ENCODE results near the gene BUD31.
A peak's percentile ranks its signal among the peaks of the same experiment; 100 is the strongest.

The BUD31 gene

DNA sequence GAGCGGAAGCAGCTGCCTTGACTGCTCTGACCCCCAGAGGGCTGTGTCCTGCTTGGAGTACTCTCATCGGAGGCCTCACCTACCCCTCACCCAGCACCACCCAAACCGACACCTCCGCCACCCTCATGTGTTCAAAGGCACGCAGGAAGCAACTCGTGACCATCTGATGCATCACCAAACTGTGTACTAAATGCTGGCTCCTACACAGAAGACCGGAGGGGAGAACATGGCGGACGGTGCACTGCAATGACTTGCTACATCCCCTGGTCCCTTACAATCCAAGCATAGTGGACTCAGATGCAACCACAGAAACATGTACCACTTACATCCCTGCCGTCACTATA is 3.8 kb upstream of the BUD31 start:
- CTCF ChIA-PET = interaction anchor here (0.8 to 1.5 kb wide), 2 partner anchors 11 to 40 kb away, joined by 3 to 4 read pairs; no protein-coding TSS in a partner anchor
- no peak for DNase-seq
- H3K4me1 ChIP-seq (ENCODE audit: control extremely low read depth in 1 of 4, control insufficient read depth in 4 of 4, insufficient read depth in 4 of 4, low read length in 3 of 4) = peaks cover 17 to 29% (median 27%) of the 10 kb centered on the region in 4 experiments
- H3K27ac ChIP-seq (ENCODE audit: insufficient read depth in 1 of 2, low read depth in 1 of 2, low read length in 2 of 2, poor library complexity in 1 of 2, severe bottlenecking in 2 of 2) = no peak overlapping the region
- no peaks in the 10 kb centered on the region for H3K27me3 ChIP-seq (replicated peaks in 2 of 5; ENCODE audit: control insufficient read depth in 4 of 5, insufficient read depth in 5 of 5, low read length in 4 of 5)
- 100% methylated on average over 8 of the region's 10 CpGs for WGBS (ENCODE audit: insufficient coverage)
- H3K9me3 ChIP-seq (ENCODE audit: control extremely low read depth in 1 of 5, control insufficient read depth in 4 of 5, insufficient read depth in 2 of 5, low read depth in 1 of 5, low read length in 4 of 5) = no peaks in the 10 kb centered on the region
- POLR2A ChIA-PET = no interaction called here
- no peak overlapping the region for H3K4me3 ChIP-seq (ENCODE audit: control insufficient read depth in 1 of 7, extremely low read depth in 1 of 7, insufficient read depth in 4 of 7, low read depth in 2 of 7, low read length in 6 of 7)
- H3K36me3 ChIP-seq (ENCODE audit: control insufficient read depth in 4 of 4, insufficient read depth in 4 of 4, low read length in 3 of 4) = peaks cover 11 to 43% (median 29%) of the 10 kb centered on the region in 4 experiments

DNA sequence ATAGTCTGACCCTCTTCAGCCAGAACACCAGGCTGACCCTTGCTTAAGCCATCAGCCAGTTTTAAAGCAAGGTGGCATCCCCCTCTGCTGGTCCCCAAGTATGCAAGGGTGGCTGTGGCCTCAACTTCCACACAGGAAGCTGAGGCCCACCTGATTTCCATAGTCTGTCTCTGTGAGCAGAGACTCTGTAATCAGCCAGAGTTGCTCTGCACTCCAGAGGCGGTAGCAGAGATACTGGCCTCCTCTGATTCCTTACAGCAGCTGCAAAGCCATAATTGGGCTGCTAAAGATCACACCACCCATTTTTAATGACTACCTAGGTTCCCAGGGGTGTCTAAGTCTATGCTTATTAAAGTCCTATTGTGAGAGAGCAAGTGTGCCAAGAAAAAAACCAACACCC is 2.2 kb upstream of the BUD31 start:
- WGBS (ENCODE audit: insufficient coverage) = no CpG with 5 or more reads among the region's 1 CpG
- Histone ChIP-seq H3K4me3 (ENCODE audit: control insufficient read depth in 1 of 7, extremely low read depth in 1 of 7, insufficient read depth in 4 of 7, low read depth in 2 of 7, low read length in 6 of 7) (peak overlapping the region in 3 of 7 experiments; percentile 4 to 82 (median 6)), H3K9me3 (ENCODE audit: control extremely low read depth in 1 of 5, control insufficient read depth in 4 of 5, insufficient read depth in 2 of 5, low read depth in 1 of 5, low read length in 4 of 5) (no peaks in the 10 kb centered on the region), H3K27ac (ENCODE audit: insufficient read depth in 1 of 2, low read depth in 1 of 2, low read length in 2 of 2, poor library complexity in 1 of 2, severe bottlenecking in 2 of 2) (peak overlapping the region in 1 of 2 experiments; percentile 99), H3K4me1 (ENCODE audit: control extremely low read depth in 1 of 4, control insufficient read depth in 4 of 4, insufficient read depth in 4 of 4, low read length in 3 of 4) (peaks cover 22 to 33% (median 32%) of the 10 kb centered on the region in 4 experiments), H3K36me3 (ENCODE audit: control insufficient read depth in 4 of 4, insufficient read depth in 4 of 4, low read length in 3 of 4) (peaks cover 8 to 40% (median 24%) of the 10 kb centered on the region in 4 experiments), H3K27me3 (replicated peaks in 2 of 5; ENCODE audit: control insufficient read depth in 4 of 5, insufficient read depth in 5 of 5, low read length in 4 of 5) (no peaks in the 10 kb centered on the region)
- CTCF ChIA-PET = interaction anchor here (1.0 to 1.6 kb wide), 7 partner anchors 8 to 676 kb away, joined by 3 to 7 read pairs (median 4); no protein-coding TSS in a partner anchor
- DNase-seq = no peak
- POLR2A ChIA-PET = interaction anchor here (1.3 kb wide), 1 partner anchor 8 kb away, joined by 4 read pairs; no protein-coding TSS in a partner anchor

- POLR2A ChIA-PET = interaction anchor here (0.5 to 2.0 kb wide), 5 partner anchors 9 to 405 kb away, joined by 3 to 7 read pairs (median 5); partner anchors contain the start of genes CPSF4 and PTCD1
- WGBS (ENCODE audit: insufficient coverage) = under 1% methylated on average over 22 of the region's 28 CpGs
- Histone ChIP-seq H3K4me3 (ENCODE audit: control insufficient read depth in 1 of 7, extremely low read depth in 1 of 7, insufficient read depth in 4 of 7, low read depth in 2 of 7, low read length in 6 of 7) (peak overlapping the region; percentile 82 to 99 (median 94)), H3K4me1 (ENCODE audit: control extremely low read depth in 1 of 4, control insufficient read depth in 4 of 4, insufficient read depth in 4 of 4, low read length in 3 of 4) (peaks cover 22 to 33% (median 32%) of the 10 kb centered on the region in 4 experiments), H3K9me3 (ENCODE audit: control extremely low read depth in 1 of 5, control insufficient read depth in 4 of 5, insufficient read depth in 2 of 5, low read depth in 1 of 5, low read length in 4 of 5) (no peaks in the 10 kb centered on the region), H3K27me3 (replicated peaks in 2 of 5; ENCODE audit: control insufficient read depth in 4 of 5, insufficient read depth in 5 of 5, low read length in 4 of 5) (no peaks in the 10 kb centered on the region), H3K36me3 (ENCODE audit: control insufficient read depth in 4 of 4, insufficient read depth in 4 of 4, low read length in 3 of 4) (peaks cover 8 to 45% (median 27%) of the 10 kb centered on the region in 4 experiments), H3K27ac (ENCODE audit: insufficient read depth in 1 of 2, low read depth in 1 of 2, low read length in 2 of 2, poor library complexity in 1 of 2, severe bottlenecking in 2 of 2) (peak overlapping the region; percentile 96 to 99)
- DNase-seq = peak in 2 of 3 donors; percentile 51 to 62
- CTCF ChIA-PET = interaction anchor here (0.9 to 2.0 kb wide), 8 partner anchors 9 to 44 kb away, joined by 3 to 9 read pairs (median 5); no protein-coding TSS in a partner anchor
Observed at GRCh38 chr7:99407872-99408378, 844 bp upstream of the BUD31 start.

DNA sequence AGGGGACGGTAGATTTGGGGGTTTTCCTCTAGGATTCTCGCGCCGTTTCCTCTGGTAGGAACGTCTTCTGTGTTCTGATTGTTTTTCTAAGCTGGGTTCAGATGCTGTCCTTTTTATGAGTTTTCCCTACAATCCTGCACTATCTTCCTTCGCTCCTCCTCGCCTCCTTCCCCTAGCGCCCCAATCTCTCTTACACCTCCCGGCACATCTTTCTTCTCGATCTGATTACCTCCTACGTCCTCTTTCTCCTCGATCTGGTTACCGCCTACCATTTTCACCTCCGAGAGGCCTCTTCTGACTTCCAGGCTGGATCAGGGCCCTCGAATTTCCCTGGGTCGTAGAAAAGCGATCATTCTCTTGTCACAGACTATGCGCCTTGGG is 413 bp downstream of the BUD31 start:
- H3K4me3 ChIP-seq (ENCODE audit: control insufficient read depth in 1 of 7, extremely low read depth in 1 of 7, insufficient read depth in 4 of 7, low read depth in 2 of 7, low read length in 6 of 7) = peak overlapping the region; percentile 82 to 99 (median 94)
- CTCF ChIA-PET = interaction anchor here (0.9 to 2.3 kb wide), 7 partner anchors 10 to 47 kb away, joined by 3 to 10 read pairs (median 3); partner anchors contain the start of gene PTCD1
- H3K9me3 ChIP-seq (ENCODE audit: control extremely low read depth in 1 of 5, control insufficient read depth in 4 of 5, insufficient read depth in 2 of 5, low read depth in 1 of 5, low read length in 4 of 5) = no peaks in the 10 kb centered on the region
- H3K27ac ChIP-seq (ENCODE audit: insufficient read depth in 1 of 2, low read depth in 1 of 2, low read length in 2 of 2, poor library complexity in 1 of 2, severe bottlenecking in 2 of 2) = peak overlapping the region; percentile 96 to 99
- DNase-seq = peak in 2 of 3 donors; percentile 46 to 57
- peaks cover 22 to 33% (median 32%) of the 10 kb centered on the region in 4 experiments for H3K4me1 ChIP-seq (ENCODE audit: control extremely low read depth in 1 of 4, control insufficient read depth in 4 of 4, insufficient read depth in 4 of 4, low read length in 3 of 4)
- POLR2A ChIA-PET = interaction anchor here (0.6 to 1.6 kb wide), 6 partner anchors 11 to 91 kb away, joined by 3 to 6 read pairs (median 4); partner anchors contain the start of gene ZNF394
- peaks cover 14 to 45% (median 27%) of the 10 kb centered on the region in 4 experiments for H3K36me3 ChIP-seq (ENCODE audit: control insufficient read depth in 4 of 4, insufficient read depth in 4 of 4, low read length in 3 of 4)
- no peaks in the 10 kb centered on the region for H3K27me3 ChIP-seq (replicated peaks in 2 of 5; ENCODE audit: control insufficient read depth in 4 of 5, insufficient read depth in 5 of 5, low read length in 4 of 5)
- 0% methylated on average over 13 of the region's 18 CpGs for WGBS (ENCODE audit: insufficient coverage)

GRCh38 chr7:99409806-99410205 is 1.0 kb downstream of the BUD31 start:
- peak overlapping the region; percentile 96 to 99 for H3K27ac ChIP-seq (ENCODE audit: insufficient read depth in 1 of 2, low read depth in 1 of 2, low read length in 2 of 2, poor library complexity in 1 of 2, severe bottlenecking in 2 of 2)

GRCh38 chr7:99410635-99411034 is 1.9 kb downstream of the BUD31 start:
- Histone ChIP-seq H3K36me3 (ENCODE audit: control insufficient read depth in 4 of 4, insufficient read depth in 4 of 4, low read length in 3 of 4) (peaks cover 14 to 44% (median 33%) of the 10 kb centered on the region in 4 experiments), H3K4me1 (ENCODE audit: control extremely low read depth in 1 of 4, control insufficient read depth in 4 of 4, insufficient read depth in 4 of 4, low read length in 3 of 4) (peaks cover 22 to 33% (median 32%) of the 10 kb centered on the region in 4 experiments), H3K27me3 (replicated peaks in 2 of 5; ENCODE audit: control insufficient read depth in 4 of 5, insufficient read depth in 5 of 5, low read length in 4 of 5) (no peaks in the 10 kb centered on the region), H3K4me3 (ENCODE audit: control insufficient read depth in 1 of 7, extremely low read depth in 1 of 7, insufficient read depth in 4 of 7, low read depth in 2 of 7, low read length in 6 of 7) (no peak overlapping the region), H3K27ac (ENCODE audit: insufficient read depth in 1 of 2, low read depth in 1 of 2, low read length in 2 of 2, poor library complexity in 1 of 2, severe bottlenecking in 2 of 2) (peak overlapping the region in 1 of 2 experiments; percentile 17), H3K9me3 (ENCODE audit: control extremely low read depth in 1 of 5, control insufficient read depth in 4 of 5, insufficient read depth in 2 of 5, low read depth in 1 of 5, low read length in 4 of 5) (no peaks in the 10 kb centered on the region)
- ChIA-PET POLR2A (no interaction called here), CTCF (interaction anchor here (1.0 to 2.3 kb wide), 2 partner anchors 9 to 46 kb away, joined by 4 to 10 read pairs; no protein-coding TSS in a partner anchor)
- WGBS (ENCODE audit: insufficient coverage) = 100% methylated on average over 2 of the region's 2 CpGs
- no peak for DNase-seq

More at GRCh38 chr7:99409806-99410205, 1.0 kb downstream of the BUD31 start:
- ChIA-PET CTCF (interaction anchor here (1.0 to 2.3 kb wide), 2 partner anchors 11 to 46 kb away, joined by 3 to 10 read pairs; no protein-coding TSS in a partner anchor), POLR2A (interaction anchor here (1.2 kb wide), 1 partner anchor 15 kb away, joined by 3 read pairs; no protein-coding TSS in a partner anchor)
- peaks cover 22 to 33% (median 32%) of the 10 kb centered on the region in 4 experiments for H3K4me1 ChIP-seq (ENCODE audit: control extremely low read depth in 1 of 4, control insufficient read depth in 4 of 4, insufficient read depth in 4 of 4, low read length in 3 of 4)
- DNase-seq = peak in 1 of 3 donors; percentile 22
- H3K36me3 ChIP-seq (ENCODE audit: control insufficient read depth in 4 of 4, insufficient read depth in 4 of 4, low read length in 3 of 4) = peaks cover 14 to 42% (median 27%) of the 10 kb centered on the region in 4 experiments
- no peaks in the 10 kb centered on the region for H3K9me3 ChIP-seq (ENCODE audit: control extremely low read depth in 1 of 5, control insufficient read depth in 4 of 5, insufficient read depth in 2 of 5, low read depth in 1 of 5, low read length in 4 of 5)
- H3K4me3 ChIP-seq (ENCODE audit: control insufficient read depth in 1 of 7, extremely low read depth in 1 of 7, insufficient read depth in 4 of 7, low read depth in 2 of 7, low read length in 6 of 7) = peak overlapping the region in 6 of 7 experiments; percentile 37 to 99 (median 92)
- no peaks in the 10 kb centered on the region for H3K27me3 ChIP-seq (replicated peaks in 2 of 5; ENCODE audit: control insufficient read depth in 4 of 5, insufficient read depth in 5 of 5, low read length in 4 of 5)
- WGBS (ENCODE audit: insufficient coverage) = no CpG with 5 or more reads among the region's 3 CpGs

Measured in common myeloid progenitor, CD34-positive (primary cell).